Measurements from ENCODE around the gene SCRG1. TPM values are rescaled to one million over a fixed set of nuclear protein-coding genes. Genes with fewer than 3 reads are reported as not detected.

Gene SCRG1
- total RNA-seq, 1 donor from 2014 or later: 4.3 TPM

DNA sequence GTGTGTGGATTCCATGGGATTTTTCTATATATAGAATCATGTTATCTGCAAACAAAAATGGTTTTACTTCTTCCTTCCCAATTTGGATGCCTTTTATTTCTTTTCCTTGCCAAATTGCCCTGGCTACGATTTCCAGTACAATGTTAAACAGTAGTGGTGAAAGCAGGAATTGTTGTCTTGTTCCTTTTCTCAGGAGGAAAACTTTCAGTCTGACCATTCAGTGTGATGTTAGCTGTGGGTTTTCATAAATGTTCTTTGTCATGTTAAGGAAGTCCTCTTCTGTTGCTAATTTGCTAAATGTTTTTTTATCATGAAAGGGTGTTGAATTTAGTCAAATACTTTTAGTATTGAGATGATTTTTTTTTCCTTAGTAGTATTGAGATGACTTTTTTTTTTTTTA lies 17.3 kb downstream of the SCRG1 start:
- no peak overlapping the region for H3K4me2 ChIP-seq (ENCODE audit: low read length)
- H3K27me3 Mint-ChIP-seq (ENCODE audit: low read depth, unreplicated experiment): no peaks in the 10 kb centered on the region
- H3K4me3 Mint-ChIP-seq (ENCODE audit: unreplicated experiment): no peak overlapping the region

DNA sequence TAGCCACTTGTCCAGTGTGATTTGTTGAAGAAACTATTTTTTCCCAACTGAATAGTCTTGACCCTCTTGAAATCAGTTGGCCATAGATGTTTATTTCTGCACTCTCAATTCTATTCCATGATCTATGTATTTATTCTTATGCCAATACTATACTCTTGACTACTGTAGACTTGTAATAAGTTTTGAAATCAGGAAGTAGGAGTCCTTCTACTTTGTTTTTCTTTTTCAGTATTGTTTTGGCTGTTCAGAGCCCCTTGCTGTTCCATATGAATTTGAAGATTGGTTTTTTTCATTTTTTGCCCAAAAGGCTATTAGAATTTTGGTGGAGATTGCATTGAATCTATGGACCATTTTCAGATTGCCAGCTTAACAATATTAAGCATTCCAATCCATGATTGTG lies 17.9 kb downstream of the SCRG1 start:
- no peaks in the 10 kb centered on the region for H3K27me3 Mint-ChIP-seq (ENCODE audit: low read depth, unreplicated experiment)
- peaks cover 3% of the 10 kb centered on the region for H3K4me1 Mint-ChIP-seq (ENCODE audit: low read depth, unreplicated experiment)
- Histone ChIP-seq H3K4me1 (ENCODE audit: insufficient read depth, low read length) (no peaks in the 10 kb centered on the region), H3K27me3 (ENCODE audit: insufficient read depth, low read length) (no peaks in the 10 kb centered on the region), H3K36me3 (ENCODE audit: insufficient read depth, low read length) (peaks cover 3% of the 10 kb centered on the region), H3K4me2 (ENCODE audit: low read length) (no peak overlapping the region), H3K4me3 (ENCODE audit: insufficient read depth, low read depth, low read length) (no peak overlapping the region), H3K79me2 (ENCODE audit: insufficient read depth, low read length) (no peaks in the 10 kb centered on the region), H4K20me1 (ENCODE audit: insufficient read depth, low read length) (no peaks in the 10 kb centered on the region), H3K27ac (ENCODE audit: low read depth, low read length) (no peak overlapping the region), H2AFZ (ENCODE audit: low read depth, low read length) (no peak overlapping the region), H3K9ac (ENCODE audit: low read length) (no peak overlapping the region), H3K9me3 (ENCODE audit: insufficient read depth, low read depth, low read length) (no peaks in the 10 kb centered on the region)
- H3K4me3 Mint-ChIP-seq (ENCODE audit: unreplicated experiment): no peak overlapping the region
- H3K36me3 Mint-ChIP-seq (ENCODE audit: low read depth, unreplicated experiment): no peaks in the 10 kb centered on the region
- DNase-seq (ENCODE audit: low read depth): no peak
- no peak overlapping the region for H3K27ac Mint-ChIP-seq (ENCODE audit: unreplicated experiment)
- TF ChIP-seq EZH2 (IDR thresholded peaks at IDR 0.05; ENCODE audit: insufficient read depth, low read length): no peak
- TF ChIP-seq, protein P1, sequence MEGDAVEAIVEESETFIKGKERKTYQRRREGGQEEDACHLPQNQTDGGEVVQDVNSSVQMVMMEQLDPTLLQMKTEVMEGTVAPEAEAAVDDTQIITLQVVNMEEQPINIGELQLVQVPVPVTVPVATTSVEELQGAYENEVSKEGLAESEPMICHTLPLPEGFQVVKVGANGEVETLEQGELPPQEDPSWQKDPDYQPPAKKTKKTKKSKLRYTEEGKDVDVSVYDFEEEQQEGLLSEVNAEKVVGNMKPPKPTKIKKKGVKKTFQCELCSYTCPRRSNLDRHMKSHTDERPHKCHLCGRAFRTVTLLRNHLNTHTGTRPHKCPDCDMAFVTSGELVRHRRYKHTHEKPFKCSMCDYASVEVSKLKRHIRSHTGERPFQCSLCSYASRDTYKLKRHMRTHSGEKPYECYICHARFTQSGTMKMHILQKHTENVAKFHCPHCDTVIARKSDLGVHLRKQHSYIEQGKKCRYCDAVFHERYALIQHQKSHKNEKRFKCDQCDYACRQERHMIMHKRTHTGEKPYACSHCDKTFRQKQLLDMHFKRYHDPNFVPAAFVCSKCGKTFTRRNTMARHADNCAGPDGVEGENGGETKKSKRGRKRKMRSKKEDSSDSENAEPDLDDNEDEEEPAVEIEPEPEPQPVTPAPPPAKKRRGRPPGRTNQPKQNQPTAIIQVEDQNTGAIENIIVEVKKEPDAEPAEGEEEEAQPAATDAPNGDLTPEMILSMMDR (IDR thresholded peaks at IDR 0.05; ENCODE audit: insufficient read depth, low read depth, low read length): no peak
- no peak for FAIRE-seq
- H3K9me3 Mint-ChIP-seq (ENCODE audit: unreplicated experiment): no peaks in the 10 kb centered on the region

More for the DNA sequence above, 17.3 kb downstream of the SCRG1 start:
- no peaks in the 10 kb centered on the region for H3K9me3 Mint-ChIP-seq (ENCODE audit: unreplicated experiment)
- H3K9ac ChIP-seq (ENCODE audit: low read length): no peak overlapping the region
- no peak for DNase-seq (ENCODE audit: low read depth)
- H4K20me1 ChIP-seq (ENCODE audit: insufficient read depth, low read length): no peaks in the 10 kb centered on the region
- no peak for TF ChIP-seq EZH2 (IDR thresholded peaks at IDR 0.05; ENCODE audit: insufficient read depth, low read length)
- TF ChIP-seq, protein P1 (IDR thresholded peaks at IDR 0.05; ENCODE audit: insufficient read depth, low read depth, low read length): no peak
- no peaks in the 10 kb centered on the region for H3K9me3 ChIP-seq (ENCODE audit: insufficient read depth, low read depth, low read length)
- H3K4me3 ChIP-seq (ENCODE audit: insufficient read depth, low read depth, low read length): no peak overlapping the region
- no peaks in the 10 kb centered on the region for H3K4me1 ChIP-seq (ENCODE audit: insufficient read depth, low read length)
- no peaks in the 10 kb centered on the region for H3K79me2 ChIP-seq (ENCODE audit: insufficient read depth, low read length)
- H3K27me3 ChIP-seq (ENCODE audit: insufficient read depth, low read length): no peaks in the 10 kb centered on the region
- H3K36me3 ChIP-seq (ENCODE audit: insufficient read depth, low read length): peaks cover 3% of the 10 kb centered on the region
- no peak overlapping the region for H3K27ac Mint-ChIP-seq (ENCODE audit: unreplicated experiment)
- H3K4me1 Mint-ChIP-seq (ENCODE audit: low read depth, unreplicated experiment): peaks cover 3% of the 10 kb centered on the region
- H2AFZ ChIP-seq (ENCODE audit: low read depth, low read length): no peak overlapping the region
- H3K27ac ChIP-seq (ENCODE audit: low read depth, low read length): no peak overlapping the region
- H3K36me3 Mint-ChIP-seq (ENCODE audit: low read depth, unreplicated experiment): no peaks in the 10 kb centered on the region
- FAIRE-seq: no peak

DNA sequence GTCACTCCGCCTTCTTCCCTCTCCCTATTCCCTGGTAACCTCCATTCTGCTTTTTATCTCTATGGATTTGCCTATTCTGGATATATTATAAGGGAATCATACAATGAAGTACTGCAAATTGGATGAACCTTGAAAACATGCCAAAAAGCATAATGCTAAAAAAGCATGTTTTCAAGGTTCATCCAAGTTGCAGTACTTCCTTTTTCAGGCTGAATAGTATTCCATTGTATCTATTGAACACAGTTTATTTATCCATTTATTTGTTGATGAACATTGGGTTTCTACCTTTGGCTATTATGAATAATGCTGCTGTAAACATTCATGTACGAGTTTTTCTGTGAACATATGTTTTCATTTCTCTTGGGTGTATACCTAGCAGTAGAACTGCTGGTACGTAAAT lies 19.0 kb downstream of the SCRG1 start:
- DNase-seq (ENCODE audit: low read depth): no peak
- H3K9me3 Mint-ChIP-seq (ENCODE audit: unreplicated experiment): no peaks in the 10 kb centered on the region
- Histone ChIP-seq H3K4me1 (ENCODE audit: insufficient read depth, low read length) (no peaks in the 10 kb centered on the region), H3K79me2 (ENCODE audit: insufficient read depth, low read length) (peaks cover 7% of the 10 kb centered on the region), H3K27ac (ENCODE audit: low read depth, low read length) (no peak overlapping the region), H3K4me3 (ENCODE audit: insufficient read depth, low read depth, low read length) (no peak overlapping the region), H4K20me1 (ENCODE audit: insufficient read depth, low read length) (no peaks in the 10 kb centered on the region), H3K36me3 (ENCODE audit: insufficient read depth, low read length) (peaks cover 3% of the 10 kb centered on the region), H2AFZ (ENCODE audit: low read depth, low read length) (no peak overlapping the region), H3K4me2 (ENCODE audit: low read length) (no peak overlapping the region), H3K9me3 (ENCODE audit: insufficient read depth, low read depth, low read length) (no peaks in the 10 kb centered on the region), H3K9ac (ENCODE audit: low read length) (no peak overlapping the region), H3K27me3 (ENCODE audit: insufficient read depth, low read length) (no peaks in the 10 kb centered on the region)
- H3K27ac Mint-ChIP-seq (ENCODE audit: unreplicated experiment): no peak overlapping the region
- no peak overlapping the region for H3K4me3 Mint-ChIP-seq (ENCODE audit: unreplicated experiment)
- H3K36me3 Mint-ChIP-seq (ENCODE audit: low read depth, unreplicated experiment): no peaks in the 10 kb centered on the region
- no peak for FAIRE-seq
- peaks cover 3% of the 10 kb centered on the region for H3K4me1 Mint-ChIP-seq (ENCODE audit: low read depth, unreplicated experiment)
- H3K27me3 Mint-ChIP-seq (ENCODE audit: low read depth, unreplicated experiment): no peaks in the 10 kb centered on the region
- no peak for TF ChIP-seq EZH2 (IDR thresholded peaks at IDR 0.05; ENCODE audit: insufficient read depth, low read length)
- TF ChIP-seq, protein P1 (IDR thresholded peaks at IDR 0.05; ENCODE audit: insufficient read depth, low read depth, low read length): no peak

All from astrocyte (in vitro differentiated cells and primary cell).